Keratinocyte (primary cell): Measurements from ENCODE around the gene SNAP29. TPM values are rescaled to one million over a fixed set of nuclear protein-coding genes. Genes with fewer than 3 reads are reported as not detected.

ENCODE experiments used
- DNase-seq: peaks from one replicate; pipeline ENCODE4 v3.0.0-alpha.2; 2011; ENCODE audit warnings: low read depth, missing footprints, low spot score
- FAIRE-seq: peaks from 2 replicates; lab custom pipeline; 2011; peaks lifted over from hg19 to GRCh38; lab: Jason Lieb, UNC
- H2AFZ ChIP-seq: 2 replicates; pipeline ENCODE4 v1.6.0; 2012; ENCODE audit warnings: low read length, control low read depth, inconsistent platforms; ENCODE audit not compliant: control insufficient read depth
- H3K27ac ChIP-seq: 2 replicates; pipeline ENCODE4 v1.5.1; 2011; ENCODE audit warnings: low read length; ENCODE audit not compliant: control insufficient read depth, insufficient read depth
- H3K27me3 ChIP-seq: 3 replicates; pipeline ENCODE4 v1.6.0; 2011; ENCODE audit warnings: low read length; ENCODE audit not compliant: control insufficient read depth, insufficient read depth; ENCODE audit errors: extremely low read depth
- H3K36me3 ChIP-seq, 2 experiments: 2 replicates in 1 of 2; 3 replicates in 1 of 2; pipeline ENCODE4 v1.5.1; 2011; ENCODE audit warnings: low read length in 2 of 2, mild to moderate bottlenecking in 1 of 2; ENCODE audit not compliant: control insufficient read depth in 2 of 2, insufficient read depth in 2 of 2; ENCODE audit errors: extremely low read depth in 1 of 2
- H3K4me1 ChIP-seq: 3 replicates; pipeline ENCODE4 v1.5.1; 2011; ENCODE audit warnings: low read length; ENCODE audit not compliant: control insufficient read depth, insufficient read depth; ENCODE audit errors: extremely low read depth
- H3K4me2 ChIP-seq: 3 replicates; pipeline ENCODE4 v1.6.0; 2011; ENCODE audit warnings: low read depth, low read length; ENCODE audit not compliant: control insufficient read depth, insufficient read depth; ENCODE audit errors: extremely low read depth
- H3K4me3 ChIP-seq, 3 experiments: fragments of 200-600 bp in 1 of 3; sonication (generic) in 1 of 3; 2 replicates in 2 of 3; 3 replicates in 1 of 3; pipeline ENCODE4 v1.5.1; 2011 to 2016; ENCODE audit warnings: low read length in 3 of 3, mild to moderate bottlenecking in 3 of 3, control low read depth in 2 of 3, inconsistent platforms in 1 of 3, low read depth in 1 of 3, mixed read lengths in 1 of 3, mixed run types in 1 of 3, moderate library complexity in 1 of 3; ENCODE audit not compliant: control insufficient read depth in 2 of 3, insufficient read depth in 2 of 3; ENCODE audit errors: extremely low read depth in 1 of 3
- H3K79me2 ChIP-seq: 2 replicates; pipeline ENCODE4 v1.6.0; 2012; ENCODE audit warnings: low read length; ENCODE audit not compliant: control insufficient read depth, insufficient read depth
- H3K9ac ChIP-seq: 3 replicates; pipeline ENCODE4 v1.6.0; 2011; ENCODE audit warnings: low read length; ENCODE audit not compliant: control insufficient read depth, insufficient read depth; ENCODE audit errors: extremely low read depth
- H3K9me1 ChIP-seq: 3 replicates; pipeline ENCODE4 v1.6.0; 2011; ENCODE audit warnings: low read length; ENCODE audit not compliant: control insufficient read depth, insufficient read depth; ENCODE audit errors: extremely low read depth
- H3K9me3 ChIP-seq: 2 replicates; pipeline ENCODE4 v1.5.1; 2012; ENCODE audit warnings: low read depth, low read length; ENCODE audit not compliant: control insufficient read depth
- H4K20me1 ChIP-seq: 3 replicates; pipeline ENCODE4 v1.6.0; 2011; ENCODE audit warnings: low read length; ENCODE audit not compliant: control insufficient read depth, insufficient read depth; ENCODE audit errors: extremely low read depth
- CTCF ChIP-seq, 3 experiments: IDR thresholded peaks in 1 of 3; conservative IDR thresholded peaks in 1 of 3; optimal IDR thresholded peaks in 1 of 3; 2 replicates in 2 of 3; 3 replicates in 1 of 3; pipeline versions ENCODE3 to v1.5.1; 2011; ENCODE audit warnings: low read length in 3 of 3, mild to moderate bottlenecking in 3 of 3, moderate library complexity in 2 of 3, control low read depth in 1 of 3, inconsistent platforms in 1 of 3; ENCODE audit not compliant: insufficient read depth in 2 of 3; ENCODE audit errors: extremely low read depth in 1 of 3
- EZH2 ChIP-seq: IDR thresholded peaks from one replicate; pipeline ENCODE4 v1.6.1; 2012; ENCODE audit warnings: inconsistent platforms, mild to moderate bottlenecking, low read length, moderate library complexity
- dilution Hi-C: fragments of 300-500 bp; cut with MboI; formaldehyde crosslinking; loops from one replicate; pipeline ENCODE4 v1.7.0; 2020; ENCODE audit warnings: low sequenced_read_pairs; ENCODE audit not compliant: extremely low pct_ligation_motif_present
- polyA plus RNA-seq, 5 experiments: library from polyadenylated mRNA; depleted of rRNA in 3 of 5; stranded (reverse) in 3 of 5; stranded (forward) in 1 of 5; unstranded in 1 of 5; fragments of >200 nt; gene quantifications; 1 replicate in 1 of 5; 2 replicates in 3 of 5; 3 replicates in 1 of 5; pipeline versions ENCODE4 v1.2.1 to v1.2.3, GENCODE V29; 2011 to 2012; ENCODE audit warnings: missing spikeins in 2 of 5, low read depth in 1 of 5, low replicate concordance in 1 of 5

SNAP29 gene
- polyA plus RNA-seq, 1 donor (not counting 4 experiments of a cell fraction or from before 2014, with no cell fraction given), result 36.5 TPM

- H3K27me3 ChIP-seq, result no peaks in the 10 kb centered on the region
- no peak overlapping the region for H3K9ac ChIP-seq
- H3K9me1 ChIP-seq, result no peaks in the 10 kb centered on the region
- TF ChIP-seq EZH2, result no peak
- no peak for TF ChIP-seq CTCF (optimal IDR thresholded peaks at IDR 0.05 in 1 of 3, IDR thresholded peaks at IDR 0.05 in 1 of 3, conservative IDR thresholded peaks at IDR 0.05 in 1 of 3; ENCODE audit: extremely low read depth in 1 of 3, insufficient read depth in 2 of 3, low read length in 3 of 3)
- peaks cover 3 to 23% of the 10 kb centered on the region in 2 experiments for H3K36me3 ChIP-seq
- H3K79me2 ChIP-seq, result no peaks in the 10 kb centered on the region
- H3K4me3 ChIP-seq, result no peak overlapping the region
- peaks cover 3% of the 10 kb centered on the region for H4K20me1 ChIP-seq
- peaks cover 9% of the 10 kb centered on the region for H3K4me1 ChIP-seq
- no peak overlapping the region for H3K4me2 ChIP-seq
- dilution Hi-C loops, result no loop called here
- H2AFZ ChIP-seq, result no peak overlapping the region
- FAIRE-seq (no peak), DNase-seq (no peak)
- no peak overlapping the region for H3K27ac ChIP-seq
- H3K9me3 ChIP-seq, result no peaks in the 10 kb centered on the region
These were observed 30.4 kb downstream of the SNAP29 start for GRCh38 chr22:20889025-20889704.

- FAIRE-seq (no peak), DNase-seq (no peak)
- H3K27ac ChIP-seq, result no peak overlapping the region
- H3K4me2 ChIP-seq, result no peak overlapping the region
- no peaks in the 10 kb centered on the region for H3K27me3 ChIP-seq
- H3K4me3 ChIP-seq, result no peak overlapping the region
- H4K20me1 ChIP-seq, result peaks cover 3% of the 10 kb centered on the region
- H3K9me3 ChIP-seq, result no peaks in the 10 kb centered on the region
- no peaks in the 10 kb centered on the region for H3K9me1 ChIP-seq
- dilution Hi-C loops, result no loop called here
- no peak overlapping the region for H2AFZ ChIP-seq
- H3K4me1 ChIP-seq, result peaks cover 9% of the 10 kb centered on the region
- TF ChIP-seq CTCF (optimal IDR thresholded peaks at IDR 0.05 in 1 of 3, IDR thresholded peaks at IDR 0.05 in 1 of 3, conservative IDR thresholded peaks at IDR 0.05 in 1 of 3; ENCODE audit: extremely low read depth in 1 of 3, insufficient read depth in 2 of 3, low read length in 3 of 3), result no peak
- no peak for TF ChIP-seq EZH2
- H3K9ac ChIP-seq, result no peak overlapping the region
- H3K36me3 ChIP-seq, result peaks cover 2 to 23% of the 10 kb centered on the region in 2 experiments
- H3K79me2 ChIP-seq, result no peaks in the 10 kb centered on the region
These were observed 31.2 kb downstream of the SNAP29 start for GRCh38 chr22:20889904-20890540.
